Muscle of arm (tissue), 14 donors: Measurements from ENCODE around the gene TRIM27. TPM values are rescaled to one million over a fixed set of nuclear protein-coding genes. Genes with fewer than 3 reads are reported as not detected.
"Not testable (repeated sequence)": the region's sequence is repeated elsewhere in the genome, so short reads cannot be mapped to it uniquely, and the experiment has no call there.

Source experiments
- DNase-seq: peaks from one replicate; pipeline ENCODE4 v3.0.0-alpha.2; 2013
- long read RNA-seq, 11 donors: transcript quantifications; one replicate each; lab custom pipeline, GENCODE V29; 2026
- polyA plus RNA-seq, 12 donors: library from polyadenylated mRNA; unstranded; fragments of 120-200 nt; gene quantifications; one replicate each; pipeline ENCODE4 v1.2.1, GENCODE V29; 2013; ENCODE audit not compliant: insufficient read length in 12 of 12

TRIM27 gene
- polyA plus RNA-seq: 10 to 100 TPM in 11 of 12 donors, not detected in 1; 36.6 to 56.1 (median 46.9) TPM
- long read RNA-seq, donor 1, transcript TRIM27-202 (8 exons, 2,967 nt): major isoform, 11 of 22 reads
- long read RNA-seq, donor 1, partial matches to known transcripts: 11 of 22 reads
- long read RNA-seq, donor 1, other reads (novel, unspliced or antisense): 0 of 22 reads
- long read RNA-seq, donor 2, transcript TRIM27-202 (8 exons, 2,967 nt): major isoform, 18 of 18 reads
- long read RNA-seq, donor 2, partial matches to known transcripts: 0 of 18 reads
- long read RNA-seq, donor 2, other reads (novel, unspliced or antisense): 0 of 18 reads
- long read RNA-seq, donor 3, transcript TRIM27-202 (8 exons, 2,967 nt): major isoform, 6 of 6 reads
- long read RNA-seq, donor 3, partial matches to known transcripts: 0 of 6 reads
- long read RNA-seq, donor 3, other reads (novel, unspliced or antisense): 0 of 6 reads
- long read RNA-seq, donor 4, partial matches to known transcripts: 0 of 5 reads
- long read RNA-seq, donor 4, other reads (novel, unspliced or antisense): 0 of 5 reads
- long read RNA-seq, donor 5, transcript TRIM27-202 (8 exons, 2,967 nt): major isoform, 8 of 9 reads
- long read RNA-seq, donor 5, partial matches to known transcripts: 0 of 9 reads
- long read RNA-seq, donor 5, other reads (novel, unspliced or antisense): 0 of 9 reads
- long read RNA-seq, donor 6, partial matches to known transcripts: 38 of 42 reads
- long read RNA-seq, donor 6, other reads (novel, unspliced or antisense): 0 of 42 reads
- long read RNA-seq, donor 7, partial matches to known transcripts: 0 of 1 reads
- long read RNA-seq, donor 7, other reads (novel, unspliced or antisense): 0 of 1 reads
- long read RNA-seq, donor 8, transcript TRIM27-202 (8 exons, 2,967 nt): major isoform, 12 of 86 reads
- long read RNA-seq, donor 8, partial matches to known transcripts: 72 of 86 reads
- long read RNA-seq, donor 8, other reads (novel, unspliced or antisense): 0 of 86 reads
- long read RNA-seq, donor 9, transcript TRIM27-202 (8 exons, 2,967 nt): major isoform, 9 of 9 reads
- long read RNA-seq, donor 9, partial matches to known transcripts: 0 of 9 reads
- long read RNA-seq, donor 9, other reads (novel, unspliced or antisense): 0 of 9 reads
- long read RNA-seq, donor 10, transcript TRIM27-202 (8 exons, 2,967 nt): major isoform, 9 of 10 reads
- long read RNA-seq, donor 10, partial matches to known transcripts: 0 of 10 reads
- long read RNA-seq, donor 10, other reads (novel, unspliced or antisense): 0 of 10 reads
- long read RNA-seq, donor 11, transcript TRIM27-202 (8 exons, 2,967 nt): major isoform, 8 of 8 reads
- long read RNA-seq, donor 11, partial matches to known transcripts: 0 of 8 reads
- long read RNA-seq, donor 11, other reads (novel, unspliced or antisense): 0 of 8 reads

- DNase-seq: peak; percentile 92
These were observed at the start of gene TRIM27 for GRCh38 chr6:28923318-28924102. TSS of gene TRIM27 (minus strand) at chr6:28923985. CDS start at chr6:28923632, 353 bp downstream.

GRCh38 chr6:28970056-28970455, 46.3 kb upstream of the TRIM27 start:
- DNase-seq: not testable (repeated sequence)

- no peak for DNase-seq
These were observed 45.3 kb upstream of the TRIM27 start for GRCh38 chr6:28969129-28969528.

GRCh38 chr6:28968476-28968875, 44.7 kb upstream of the TRIM27 start:
- no peak for DNase-seq

- no peak for DNase-seq
These were observed 41.9 kb upstream of the TRIM27 start for GRCh38 chr6:28965706-28966105.

- DNase-seq: no peak
These were observed 37.2 kb upstream of the TRIM27 start for GRCh38 chr6:28960846-28961500.

GRCh38 chr6:28958561-28959243, 34.9 kb upstream of the TRIM27 start:
- not testable (repeated sequence) for DNase-seq

- DNase-seq: not testable (repeated sequence)
These were observed 34.1 kb upstream of the TRIM27 start for GRCh38 chr6:28957795-28958314.

- no peak for DNase-seq
These were observed 32.5 kb upstream of the TRIM27 start for GRCh38 chr6:28956331-28956730.

GRCh38 chr6:28953585-28954258, 29.9 kb upstream of the TRIM27 start:
- DNase-seq: no peak

- peak; percentile 35 for DNase-seq
These were observed 29.3 kb upstream of the TRIM27 start for GRCh38 chr6:28953039-28953584.

- DNase-seq: not testable (repeated sequence)
These were observed 25.9 kb upstream of the TRIM27 start for GRCh38 chr6:28949656-28950195.

GRCh38 chr6:28948782-28949486, 25.1 kb upstream of the TRIM27 start:
- no peak for DNase-seq

- no peak for DNase-seq
These were observed 24.1 kb upstream of the TRIM27 start for GRCh38 chr6:28947831-28948270.

- no peak for DNase-seq
These were observed 23.4 kb upstream of the TRIM27 start for GRCh38 chr6:28947067-28947765.

- DNase-seq: no peak
These were observed 21.6 kb upstream of the TRIM27 start for GRCh38 chr6:28945349-28945748.
